Heart left ventricle (tissue), 16 donors: ENCODE data around the gene SH3GL3. TPM values are rescaled to one million over a fixed set of nuclear protein-coding genes. Genes with fewer than 3 reads are reported as not detected.

Experiments
- ATAC-seq, 4 donors: fragments of 200-7000 bp; cut with Tn5 transposase; one replicate each; pipeline ENCODE4 v1.9.1; 2020 to 2022; ENCODE audit warnings: moderate library complexity in 4 of 4, mild to moderate bottlenecking in 3 of 4, moderate number of reproducible peaks in 1 of 4
- DNase-seq, 5 donors: peaks; one replicate each; pipeline ENCODE4 v3.0.0-alpha.2; 2020
- H3K27ac ChIP-seq, 12 donors: fragments of 200-600 bp; sonication (generic) in 4 of 12; one replicate each; pipeline versions ENCODE4 v1.5.0 to v1.8.0; 2016 to 2022; ENCODE audit warnings: mild to moderate bottlenecking in 2 of 12
- H3K27me3 ChIP-seq, 9 donors: fragments of 200-600 bp; sonication (generic) in 2 of 9; one replicate each; pipeline versions ENCODE4 v1.5.1 to v1.8.0; 2016 to 2022; ENCODE audit warnings: mild to moderate bottlenecking in 3 of 9
- H3K36me3 ChIP-seq, 9 donors: fragments of 200-600 bp; sonication (generic) in 2 of 9; one replicate each; pipeline versions ENCODE4 v1.5.0 to v1.8.0; 2018 to 2022; ENCODE audit warnings: mild to moderate bottlenecking in 2 of 9
- H3K4me1 ChIP-seq, 12 donors: fragments of 200-600 bp; sonication (generic) in 4 of 12; one replicate each; pipeline versions ENCODE4 v1.5.0 to v1.8.0; 2016 to 2022; ENCODE audit warnings: mild to moderate bottlenecking in 3 of 12
- H3K4me3 ChIP-seq, 12 donors: fragments of 200-600 bp; sonication (generic) in 4 of 12; one replicate each; pipeline versions ENCODE4 v1.5.0 to v1.8.0; 2017 to 2022; ENCODE audit warnings: mild to moderate bottlenecking in 9 of 12, moderate library complexity in 4 of 12
- H3K9me3 ChIP-seq, 12 donors: fragments of 200-600 bp; sonication (generic) in 4 of 12; one replicate each; pipeline versions ENCODE4 v1.5.0 to v1.8.0; 2016 to 2022; ENCODE audit warnings: mild to moderate bottlenecking in 1 of 12
- POLR2A ChIP-seq, 2 donors: fragments of 450-650 bp; IDR thresholded peaks; one replicate each; pipeline ENCODE4 v1.6.1; 2017; ENCODE audit warnings: antibody characterized with exemption in 2 of 2, mild to moderate bottlenecking in 2 of 2, moderate library complexity in 2 of 2
- WGBS, 4 donors: extraction: QIAGEN DNeasy Blood & Tissue Kit in 2 of 4; methylation state at CpG; one replicate each; pipeline versions ENCODE4 v1.1.5 to v1.1.7; 2013 to 2018; 5-methylcytosine and 5-hydroxymethylcytosine counted together
- intact Hi-C, 10 donors: fragments of 100-400 bp; cut with DNase I; formaldehyde crosslinking; loops; one replicate each; pipeline versions ENCODE4 v1.11.1 to v1.14.2; 2022
- polyA plus RNA-seq, 2 donors: library from polyadenylated mRNA; stranded (reverse); fragments of 200-250 nt; gene quantifications; one replicate each; pipeline ENCODE4 v1.2.3, GENCODE V29; 2013
- total RNA-seq, 9 donors: library from RNA; depleted of rRNA in 2 of 9; stranded (reverse); fragments of >200 nt in 2 of 9; fragmentation: NEBNext Ultra II Directional in 3 of 9; extraction: Animal tissue kit (Norgen Biotek cat#: 25700) in 3 of 9; gene quantifications; one replicate each; pipeline versions ENCODE4 v1.1.0 to v1.2.4, GENCODE V29; 2016 to 2023
- TF ChIP-seq, protein P1 (sequence below), 12 donors: fragments of 200-600 bp; sonication (generic) in 4 of 12; IDR thresholded peaks; one replicate each; pipeline versions ENCODE4 v1.5.0 to v1.8.0; 2018 to 2022; ENCODE audit warnings: antibody characterized with exemption in 12 of 12, mild to moderate bottlenecking in 5 of 12
- donor health status: ischemic (EF 13 %, LVEDD 7.1; RV severe dilation, severe dysfunction).
- donor health status: healthy with polysubstance abuse.
- donor health status: DM: no; HTN: yes; CAD: no.
- donor health status: DM: no; HTN: no; CAD: no.
- donor health status: ischemic (EF 25% LVEDD 6.9; RV normal size, moderate dysfunction).
- donor health status: ischemic (EF 25% LVEDD 5.7; RV mildly dilated, moderate dysfunction).
- donor health status: healthy.
- donor health status: DM: yes; HTN: yes; CAD: no.
- donor health status: ischemic (EF 35%, LVEDD 5.7; RV mildly dilated, moderate dysfunction).
- donor health status: nonischemic (EF 11% LVEDD 7.7; RV severe dilation, severe dysfunction).
- donor health status: DM: yes; HTN: yes; CAD: no.
- donor health status: PGD.
- donor health status: ischemic (EF 29% LVEDD 5.4; RV normal size, mild dysfunction).
- donor health status: nonischemic (EF 23%, LVEDD 6.1; RV moderate dilation, normal function).

SH3GL3 gene
- total and polyA plus RNA-seq, 11 donors = 0.91 TPM; not detected in 10

DNA sequence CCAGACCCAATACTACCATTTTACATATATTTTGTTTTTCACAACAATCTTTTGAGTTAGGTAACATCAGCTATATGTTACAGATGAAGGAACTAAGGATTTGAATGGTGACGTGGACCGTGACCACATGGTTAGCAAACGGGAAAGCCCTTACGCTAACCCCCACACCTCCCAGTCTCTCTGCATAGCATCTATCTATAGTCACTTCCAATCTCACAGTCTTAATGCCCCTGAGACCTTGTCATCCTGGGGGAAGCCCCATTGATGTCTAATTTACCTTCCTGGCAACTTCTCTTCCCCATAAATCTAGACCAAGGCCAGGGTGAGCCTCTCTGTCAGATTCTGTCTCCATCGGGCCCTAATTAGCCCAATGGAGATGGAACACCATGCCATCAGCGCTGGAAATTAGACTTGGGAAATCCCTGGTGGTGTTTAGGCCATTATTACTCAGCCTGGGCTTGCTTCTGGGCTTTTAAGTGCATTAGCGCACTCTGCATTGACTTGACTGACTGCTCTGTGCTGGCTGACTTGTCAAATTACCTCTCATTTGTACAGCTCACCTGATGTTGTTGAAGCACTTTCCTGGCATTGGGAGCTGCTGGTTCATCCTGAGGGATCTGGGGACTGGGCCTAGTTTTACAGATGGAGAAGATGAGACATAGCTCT is 34.0 kb upstream of the SH3GL3 start:
- DNase-seq = no peak
- Histone ChIP-seq H3K36me3 (no peaks in the 10 kb centered on the region), H3K27ac (no peak overlapping the region), H3K9me3 (no peaks in the 10 kb centered on the region), H3K4me3 (no peak overlapping the region), H3K27me3 (peaks cover 0 to 14% (median 0%) of the 10 kb centered on the region in 9 donors), H3K4me1 (no peaks in the 10 kb centered on the region)
- TF ChIP-seq, protein P1, sequence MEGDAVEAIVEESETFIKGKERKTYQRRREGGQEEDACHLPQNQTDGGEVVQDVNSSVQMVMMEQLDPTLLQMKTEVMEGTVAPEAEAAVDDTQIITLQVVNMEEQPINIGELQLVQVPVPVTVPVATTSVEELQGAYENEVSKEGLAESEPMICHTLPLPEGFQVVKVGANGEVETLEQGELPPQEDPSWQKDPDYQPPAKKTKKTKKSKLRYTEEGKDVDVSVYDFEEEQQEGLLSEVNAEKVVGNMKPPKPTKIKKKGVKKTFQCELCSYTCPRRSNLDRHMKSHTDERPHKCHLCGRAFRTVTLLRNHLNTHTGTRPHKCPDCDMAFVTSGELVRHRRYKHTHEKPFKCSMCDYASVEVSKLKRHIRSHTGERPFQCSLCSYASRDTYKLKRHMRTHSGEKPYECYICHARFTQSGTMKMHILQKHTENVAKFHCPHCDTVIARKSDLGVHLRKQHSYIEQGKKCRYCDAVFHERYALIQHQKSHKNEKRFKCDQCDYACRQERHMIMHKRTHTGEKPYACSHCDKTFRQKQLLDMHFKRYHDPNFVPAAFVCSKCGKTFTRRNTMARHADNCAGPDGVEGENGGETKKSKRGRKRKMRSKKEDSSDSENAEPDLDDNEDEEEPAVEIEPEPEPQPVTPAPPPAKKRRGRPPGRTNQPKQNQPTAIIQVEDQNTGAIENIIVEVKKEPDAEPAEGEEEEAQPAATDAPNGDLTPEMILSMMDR (IDR thresholded peaks at IDR 0.05) = no peak
- TF ChIP-seq POLR2A (IDR thresholded peaks at IDR 0.05) = no peak
- no peak for ATAC-seq
- WGBS, 4 donors = 85 to 91% (median 89%) methylated on average over 7 of the region's 7 CpGs
- intact Hi-C loops = no loop called here

DNA sequence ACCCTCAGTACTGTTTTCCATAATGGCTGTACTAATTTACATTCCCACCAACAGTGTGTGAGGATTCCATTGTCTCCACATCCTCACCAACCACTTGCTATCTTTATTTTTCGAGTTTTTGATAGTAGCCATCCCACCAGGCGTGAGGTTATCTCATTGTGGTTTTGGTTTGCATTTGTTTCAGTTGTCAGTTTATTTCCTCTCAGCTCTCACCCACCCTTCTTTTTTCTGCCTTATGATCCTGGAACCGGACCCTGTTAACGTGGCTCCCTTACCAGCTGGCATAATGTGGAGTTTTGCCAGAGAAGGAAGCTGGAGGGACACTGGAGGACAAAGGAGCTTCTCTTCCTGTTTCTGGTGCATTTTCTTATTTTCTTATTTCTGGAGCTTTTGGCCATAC is 25.1 kb upstream of the SH3GL3 start:
- Histone ChIP-seq H3K4me3 (no peak overlapping the region), H3K9me3 (no peaks in the 10 kb centered on the region), H3K4me1 (no peaks in the 10 kb centered on the region), H3K27me3 (peaks cover 0 to 20% (median 0%) of the 10 kb centered on the region in 9 donors), H3K36me3 (no peaks in the 10 kb centered on the region), H3K27ac (no peak overlapping the region)
- 39 to 55% (median 42%) methylated on average over 4 of the region's 4 CpGs for WGBS, 4 donors
- TF ChIP-seq, protein P1 (IDR thresholded peaks at IDR 0.05) = no peak
- TF ChIP-seq POLR2A (IDR thresholded peaks at IDR 0.05) = no peak
- ATAC-seq (no peak), DNase-seq (no peak)
- intact Hi-C loops = no loop called here

DNA sequence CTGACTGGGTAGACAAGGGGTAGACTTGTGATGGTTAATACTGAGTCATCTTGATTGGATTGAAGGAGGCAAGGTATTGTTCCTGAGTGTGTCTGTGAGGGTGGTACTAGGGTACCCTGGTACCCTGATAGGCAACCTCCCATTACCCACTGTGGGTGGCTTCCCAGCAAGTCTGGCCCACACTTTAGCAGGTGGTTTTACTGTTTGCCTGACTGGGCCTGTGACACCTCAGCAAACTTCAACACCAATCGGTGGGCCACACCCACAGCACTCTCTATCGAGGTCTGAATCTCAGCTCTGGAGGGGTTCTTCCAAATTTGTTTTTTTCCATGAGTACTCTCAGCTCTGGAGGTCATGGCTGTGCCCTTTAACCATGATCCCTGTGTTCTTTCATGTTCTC is 24.6 kb upstream of the SH3GL3 start:
- Histone ChIP-seq H3K4me1 (no peaks in the 10 kb centered on the region), H3K36me3 (no peaks in the 10 kb centered on the region), H3K9me3 (no peaks in the 10 kb centered on the region), H3K27me3 (peaks cover 0 to 20% (median 0%) of the 10 kb centered on the region in 9 donors), H3K4me3 (no peak overlapping the region), H3K27ac (no peak overlapping the region)
- ATAC-seq (no peak), DNase-seq (no peak)
- whole genome bisulfite sequencing, 4 donors = 61 to 64% (median 63%) methylated on average over 2 of the region's 2 CpGs
- intact Hi-C loops = no loop called here
- TF ChIP-seq, protein P1 (IDR thresholded peaks at IDR 0.05) = no peak
- TF ChIP-seq POLR2A (IDR thresholded peaks at IDR 0.05) = no peak

DNA sequence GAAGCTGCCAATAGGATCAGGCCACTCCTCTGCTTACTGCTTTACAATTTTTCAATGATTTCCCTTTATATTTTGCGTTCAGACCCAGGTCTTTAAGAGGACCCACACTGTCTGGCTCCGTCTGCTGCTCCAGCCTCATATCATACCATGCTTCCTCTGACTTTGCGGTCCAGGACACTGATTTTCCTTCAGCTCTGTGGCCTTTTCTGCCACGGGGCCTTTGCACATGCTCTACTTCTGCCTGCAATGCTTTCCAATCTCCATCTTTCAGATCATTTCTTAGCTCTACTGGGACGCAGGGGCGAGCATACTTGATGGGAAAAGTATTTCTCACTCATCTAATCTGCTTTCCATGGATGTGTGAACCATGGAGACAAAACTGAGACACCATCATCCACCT is 23.0 kb upstream of the SH3GL3 start:
- ATAC-seq = no peak

More for the DNA sequence above, 23.0 kb upstream of the SH3GL3 start:
- peaks cover 0 to 9% (median 0%) of the 10 kb centered on the region in 12 donors for H3K9me3 ChIP-seq
- DNase-seq = no peak
- peaks cover 0 to 20% (median 0%) of the 10 kb centered on the region in 9 donors for H3K27me3 ChIP-seq
- WGBS, 4 donors = 85 to 91% (median 88%) methylated on average over 6 of the region's 6 CpGs
- no peak overlapping the region for H3K27ac ChIP-seq
- TF ChIP-seq, protein P1 (IDR thresholded peaks at IDR 0.05) = no peak
- no peak for TF ChIP-seq POLR2A (IDR thresholded peaks at IDR 0.05)
- intact Hi-C loops = no loop called here
- no peaks in the 10 kb centered on the region for H3K4me1 ChIP-seq
- no peak overlapping the region for H3K4me3 ChIP-seq
- no peaks in the 10 kb centered on the region for H3K36me3 ChIP-seq
